Type B pancreatic cell (in vitro differentiated cells): ENCODE results near the gene HDAC3. TPM values are rescaled to one million over a fixed set of nuclear protein-coding genes. Genes with fewer than 3 reads are reported as not detected.

Experiments
- DNase-seq: peaks from one replicate; pipeline ENCODE4 v3.0.0; 2021; ENCODE audit warnings: mixed read lengths; ENCODE audit not compliant: unreplicated experiment; ENCODE audit errors: extremely low spot score
- H3K27ac Mint-ChIP-seq: 2 replicates; pipeline ENCODE4 v1.8.0; 2021; ENCODE audit warnings: mild to moderate bottlenecking, mixed read lengths
- H3K27me3 Mint-ChIP-seq: 2 replicates; pipeline ENCODE4 v1.8.0; 2021; ENCODE audit warnings: mixed read lengths
- H3K36me3 Mint-ChIP-seq: 2 replicates; pipeline ENCODE4 v1.8.0; 2021; ENCODE audit warnings: mixed read lengths
- H3K4me1 Mint-ChIP-seq: one replicate; pipeline ENCODE4 v1.8.0; 2021; ENCODE audit warnings: mixed read lengths; ENCODE audit not compliant: unreplicated experiment
- H3K4me3 Mint-ChIP-seq: 2 replicates; pipeline ENCODE4 v1.8.0; 2021; ENCODE audit warnings: mild to moderate bottlenecking, mixed read lengths
- H3K9me3 Mint-ChIP-seq: 2 replicates; pipeline ENCODE4 v1.8.0; 2021; ENCODE audit warnings: mixed read lengths
- CTCF ChIP-seq: fragments of 200-600 bp; sonication (generic); conservative IDR thresholded peaks from 2 replicates; pipeline ENCODE4 v1.5.0; 2021; ENCODE audit warnings: antibody characterized with exemption, mild to moderate bottlenecking
- total RNA-seq: library from RNA; stranded (reverse); gene quantifications from 2 replicates; pipeline ENCODE4 v1.2.1, GENCODE V29; 2021; ENCODE audit warnings: low replicate concordance

Gene HDAC3
- total RNA-seq, 1 donor from 2014 or later, result 87.8 TPM

- H3K4me1 Mint-ChIP-seq, result no peaks in the 10 kb centered on the region
- no peak for DNase-seq
- no peak overlapping the region for H3K27ac Mint-ChIP-seq
- H3K36me3 Mint-ChIP-seq, result peaks cover 7% of the 10 kb centered on the region
- H3K9me3 Mint-ChIP-seq, result no peaks in the 10 kb centered on the region
- peak; percentile 18 for TF ChIP-seq CTCF
- H3K27me3 Mint-ChIP-seq, result peaks cover 5% of the 10 kb centered on the region
- no peak overlapping the region for H3K4me3 Mint-ChIP-seq
These were observed 5.1 kb upstream of the HDAC3 start for GRCh38 chr5:141641634-141642267.

GRCh38 chr5:141640698-141641097 lies 4.0 kb upstream of the HDAC3 start:
- H3K27ac Mint-ChIP-seq, result no peak overlapping the region
- H3K4me3 Mint-ChIP-seq, result no peak overlapping the region

GRCh38 chr5:141640051-141640415 lies 3.4 kb upstream of the HDAC3 start:
- peaks cover 1% of the 10 kb centered on the region for H3K36me3 Mint-ChIP-seq
- H3K4me3 Mint-ChIP-seq, result no peak overlapping the region
- H3K27me3 Mint-ChIP-seq, result peaks cover 5% of the 10 kb centered on the region
- peak; percentile 54 for DNase-seq
- H3K9me3 Mint-ChIP-seq, result no peaks in the 10 kb centered on the region
- TF ChIP-seq CTCF, result no peak
- H3K27ac Mint-ChIP-seq, result no peak overlapping the region
- peaks cover 13% of the 10 kb centered on the region for H3K4me1 Mint-ChIP-seq

More at GRCh38 chr5:141640698-141641097, 4.0 kb upstream of the HDAC3 start:
- peaks cover 6% of the 10 kb centered on the region for H3K4me1 Mint-ChIP-seq
- H3K9me3 Mint-ChIP-seq, result no peaks in the 10 kb centered on the region
- no peak for TF ChIP-seq CTCF
- peak; percentile 56 for DNase-seq
- H3K36me3 Mint-ChIP-seq, result peaks cover 3% of the 10 kb centered on the region
- peaks cover 5% of the 10 kb centered on the region for H3K27me3 Mint-ChIP-seq

- Mint-ChIP-seq H3K27ac (no peak overlapping the region), H3K9me3 (no peaks in the 10 kb centered on the region), H3K27me3 (peaks cover 5% of the 10 kb centered on the region), H3K4me1 (peaks cover 15% of the 10 kb centered on the region), H3K36me3 (no peaks in the 10 kb centered on the region), H3K4me3 (no peak overlapping the region)
- DNase-seq, result peak; percentile 54
- TF ChIP-seq CTCF, result no peak
These were observed 2.9 kb upstream of the HDAC3 start for GRCh38 chr5:141639357-141640050.

GRCh38 chr5:141638771-141639170 lies 2.1 kb upstream of the HDAC3 start:
- DNase-seq, result no peak
- Mint-ChIP-seq H3K27me3 (peaks cover 5% of the 10 kb centered on the region), H3K4me3 (peak overlapping the region; percentile 80), H3K36me3 (peaks cover 5% of the 10 kb centered on the region), H3K9me3 (no peaks in the 10 kb centered on the region), H3K4me1 (peaks cover 15% of the 10 kb centered on the region), H3K27ac (peak overlapping the region; percentile 73)
- no peak for TF ChIP-seq CTCF
